RWPE2 (cell line): ENCODE results near the gene LCORL.

Experiments
- ATAC-seq: fragments of 200-7000 bp; cut with Tn5 transposase; 3 replicates; pipeline ENCODE4 v1.9.1; 2021; ENCODE audit warnings: low read depth
- DNase-seq: peaks from one replicate; pipeline ENCODE4 v3.0.0-alpha.2; 2020; ENCODE audit warnings: low spot score
- H3K27ac ChIP-seq: fragments of 450-650 bp; 2 replicates; pipeline ENCODE4 v1.5.1; 2017; ENCODE audit warnings: mild to moderate bottlenecking; ENCODE audit not compliant: poor library complexity, severe bottlenecking
- H3K27me3 ChIP-seq: fragments of 250-450 bp; sonication (Bioruptor Pico); 2 replicates; pipeline ENCODE4 v1.5.1; 2021; ENCODE audit warnings: mild to moderate bottlenecking, moderate library complexity; ENCODE audit not compliant: insufficient read depth, poor library complexity, severe bottlenecking
- H3K36me3 ChIP-seq: fragments of 250-450 bp; sonication (Bioruptor Pico); 2 replicates; pipeline ENCODE4 v1.5.1; 2020; ENCODE audit warnings: low read depth, mild to moderate bottlenecking, moderate library complexity
- H3K4me1 ChIP-seq: fragments of 250-450 bp; sonication (Bioruptor Pico); 2 replicates; pipeline ENCODE4 v1.5.1; 2021; ENCODE audit warnings: mild to moderate bottlenecking, moderate library complexity; ENCODE audit not compliant: insufficient read depth, poor library complexity, severe bottlenecking
- H3K4me3 ChIP-seq: fragments of 250-450 bp; sonication (Bioruptor Pico); 2 replicates; pipeline ENCODE4 v1.5.1; 2021; ENCODE audit warnings: mild to moderate bottlenecking, moderate library complexity; ENCODE audit not compliant: severe bottlenecking
- H3K9me3 ChIP-seq: fragments of 250-450 bp; sonication (Bioruptor Pico); 2 replicates; pipeline ENCODE4 v1.5.1; 2021; ENCODE audit warnings: mild to moderate bottlenecking, moderate library complexity; ENCODE audit not compliant: severe bottlenecking
- TF ChIP-seq, protein P1 (sequence below): fragments of 450-650 bp; IDR thresholded peaks from one replicate; pipeline ENCODE4 v1.5.1; 2017; ENCODE audit warnings: mild to moderate bottlenecking, moderate library complexity; ENCODE audit not compliant: poor library complexity, severe bottlenecking

LCORL gene

GRCh38 chr4:17895481-17895880 is 126.1 kb downstream of the LCORL start:
- Histone ChIP-seq H3K36me3 (no peaks in the 10 kb centered on the region), H3K9me3 (no peaks in the 10 kb centered on the region), H3K27me3 (no peaks in the 10 kb centered on the region), H3K27ac (no peak overlapping the region), H3K4me1 (no peaks in the 10 kb centered on the region), H3K4me3 (no peak overlapping the region)
- TF ChIP-seq, protein P1, sequence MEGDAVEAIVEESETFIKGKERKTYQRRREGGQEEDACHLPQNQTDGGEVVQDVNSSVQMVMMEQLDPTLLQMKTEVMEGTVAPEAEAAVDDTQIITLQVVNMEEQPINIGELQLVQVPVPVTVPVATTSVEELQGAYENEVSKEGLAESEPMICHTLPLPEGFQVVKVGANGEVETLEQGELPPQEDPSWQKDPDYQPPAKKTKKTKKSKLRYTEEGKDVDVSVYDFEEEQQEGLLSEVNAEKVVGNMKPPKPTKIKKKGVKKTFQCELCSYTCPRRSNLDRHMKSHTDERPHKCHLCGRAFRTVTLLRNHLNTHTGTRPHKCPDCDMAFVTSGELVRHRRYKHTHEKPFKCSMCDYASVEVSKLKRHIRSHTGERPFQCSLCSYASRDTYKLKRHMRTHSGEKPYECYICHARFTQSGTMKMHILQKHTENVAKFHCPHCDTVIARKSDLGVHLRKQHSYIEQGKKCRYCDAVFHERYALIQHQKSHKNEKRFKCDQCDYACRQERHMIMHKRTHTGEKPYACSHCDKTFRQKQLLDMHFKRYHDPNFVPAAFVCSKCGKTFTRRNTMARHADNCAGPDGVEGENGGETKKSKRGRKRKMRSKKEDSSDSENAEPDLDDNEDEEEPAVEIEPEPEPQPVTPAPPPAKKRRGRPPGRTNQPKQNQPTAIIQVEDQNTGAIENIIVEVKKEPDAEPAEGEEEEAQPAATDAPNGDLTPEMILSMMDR, result no peak
- no peak for DNase-seq
- ATAC-seq, result no peak

DNA sequence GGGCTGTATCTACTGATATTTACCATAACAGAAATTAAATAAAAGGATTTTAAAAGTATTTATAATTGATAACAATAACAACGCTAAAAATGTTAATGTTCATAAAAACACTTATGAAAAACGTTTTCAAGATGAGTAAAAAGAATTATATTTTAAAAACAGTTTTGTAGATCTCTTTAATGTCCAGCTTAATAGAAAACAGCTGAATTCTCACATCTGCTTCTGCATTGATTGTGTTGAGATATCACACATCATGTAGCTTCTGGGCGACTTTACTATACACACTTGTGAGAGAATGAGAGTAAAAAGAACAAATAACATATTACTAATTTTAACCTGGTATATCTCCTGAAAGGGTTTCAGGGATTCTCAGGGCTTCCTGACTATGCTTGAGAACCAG is 127.1 kb downstream of the LCORL start:
- Histone ChIP-seq H3K4me1 (no peaks in the 10 kb centered on the region), H3K27ac (no peak overlapping the region), H3K9me3 (no peaks in the 10 kb centered on the region), H3K4me3 (no peak overlapping the region), H3K36me3 (no peaks in the 10 kb centered on the region), H3K27me3 (no peaks in the 10 kb centered on the region)
- ATAC-seq, result no peak
- DNase-seq, result no peak
- TF ChIP-seq, protein P1, result no peak

DNA sequence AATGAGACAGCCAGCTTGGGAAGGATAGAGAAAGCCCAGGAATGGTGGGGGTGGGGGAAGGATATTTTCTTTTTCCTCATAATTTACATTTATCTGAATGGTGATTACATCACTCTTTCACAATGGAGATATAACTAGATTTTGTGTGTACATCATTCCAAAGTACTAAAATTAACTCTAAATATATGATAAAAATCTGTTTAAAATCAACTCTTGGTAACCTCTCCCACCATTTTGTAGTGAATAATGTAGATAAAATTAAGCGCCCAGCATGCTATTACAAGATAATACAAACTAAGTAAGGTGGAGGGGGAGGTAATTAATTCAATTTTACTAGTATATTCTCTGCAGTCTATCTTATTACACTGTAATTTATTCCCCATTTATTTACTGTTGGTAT is 131.9 kb downstream of the LCORL start:
- H3K4me1 ChIP-seq, result no peaks in the 10 kb centered on the region
- no peaks in the 10 kb centered on the region for H3K27me3 ChIP-seq
- TF ChIP-seq, protein P1, result no peak
- ATAC-seq (no peak), DNase-seq (no peak)
- H3K36me3 ChIP-seq, result no peaks in the 10 kb centered on the region
- H3K9me3 ChIP-seq, result no peaks in the 10 kb centered on the region
- no peak overlapping the region for H3K4me3 ChIP-seq
- H3K27ac ChIP-seq, result no peak overlapping the region

DNA sequence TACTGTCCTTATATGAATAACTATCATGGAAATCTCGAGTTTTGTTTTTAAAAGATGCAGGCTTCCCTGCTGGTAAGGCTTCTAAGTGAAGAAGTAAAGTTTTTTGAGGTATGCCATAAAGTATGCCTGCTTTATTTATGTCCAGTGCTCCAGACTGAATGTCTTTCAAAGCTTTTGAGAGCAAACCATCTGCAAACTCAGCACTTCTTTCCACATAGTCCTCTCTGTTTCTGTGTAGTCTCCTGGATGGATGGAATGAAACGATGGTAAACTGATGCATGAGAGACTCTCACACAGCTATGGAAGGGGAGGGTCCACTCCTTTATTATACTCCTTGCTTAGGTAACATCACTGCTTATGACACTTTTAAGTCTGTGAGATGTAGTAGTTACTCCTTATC is 137.0 kb downstream of the LCORL start:
- DNase-seq (no peak), ATAC-seq (no peak)
- Histone ChIP-seq H3K36me3 (0 out of 2 replicates have a peak, but pooled peaks cover under 1% of the 10 kb centered on the region), H3K4me1 (no peaks in the 10 kb centered on the region), H3K27me3 (no peaks in the 10 kb centered on the region), H3K27ac (no peak overlapping the region), H3K4me3 (no peak overlapping the region), H3K9me3 (no peaks in the 10 kb centered on the region)
- TF ChIP-seq, protein P1, result no peak

DNA sequence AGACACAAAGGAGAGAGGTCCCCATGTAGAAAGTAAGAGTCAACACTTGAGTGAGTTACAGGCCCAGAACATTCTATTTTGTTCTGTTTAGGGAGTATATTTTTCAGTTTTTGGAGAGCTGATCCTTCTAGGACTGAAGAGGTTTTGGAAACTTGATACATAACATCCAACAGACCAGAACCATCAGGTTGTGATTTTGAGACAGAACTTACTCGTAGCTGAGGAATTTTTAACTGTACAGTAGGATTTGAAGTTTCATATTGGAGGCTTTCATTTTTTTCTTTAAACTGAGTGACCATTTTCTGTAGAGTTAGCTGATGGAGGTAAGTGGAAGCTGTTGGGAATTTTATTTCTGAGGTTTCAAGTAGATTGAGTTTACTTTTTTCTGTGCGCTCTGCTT is 137.5 kb downstream of the LCORL start:
- Histone ChIP-seq H3K36me3 (0 out of 2 replicates have a peak, but pooled peaks cover 3% of the 10 kb centered on the region), H3K27ac (no peak overlapping the region), H3K4me3 (no peak overlapping the region), H3K9me3 (no peaks in the 10 kb centered on the region), H3K4me1 (no peaks in the 10 kb centered on the region), H3K27me3 (no peaks in the 10 kb centered on the region)
- DNase-seq, result no peak
- TF ChIP-seq, protein P1, result no peak
- ATAC-seq, result no peak
